GM12892 (cell line): Measurements from ENCODE around the gene KAZN.

Source experiments
- POLR2A ChIP-seq: IDR thresholded peaks from 2 replicates; pipeline ENCODE4 v1.6.1; 2011; ENCODE audit warnings: low read depth, low read length, control low read depth
- TAF1 ChIP-seq: IDR thresholded peaks from 2 replicates; pipeline ENCODE4 v1.6.1; 2011; ENCODE audit warnings: low read depth, mild to moderate bottlenecking, control low read depth, low read length, borderline replicate concordance

DNA sequence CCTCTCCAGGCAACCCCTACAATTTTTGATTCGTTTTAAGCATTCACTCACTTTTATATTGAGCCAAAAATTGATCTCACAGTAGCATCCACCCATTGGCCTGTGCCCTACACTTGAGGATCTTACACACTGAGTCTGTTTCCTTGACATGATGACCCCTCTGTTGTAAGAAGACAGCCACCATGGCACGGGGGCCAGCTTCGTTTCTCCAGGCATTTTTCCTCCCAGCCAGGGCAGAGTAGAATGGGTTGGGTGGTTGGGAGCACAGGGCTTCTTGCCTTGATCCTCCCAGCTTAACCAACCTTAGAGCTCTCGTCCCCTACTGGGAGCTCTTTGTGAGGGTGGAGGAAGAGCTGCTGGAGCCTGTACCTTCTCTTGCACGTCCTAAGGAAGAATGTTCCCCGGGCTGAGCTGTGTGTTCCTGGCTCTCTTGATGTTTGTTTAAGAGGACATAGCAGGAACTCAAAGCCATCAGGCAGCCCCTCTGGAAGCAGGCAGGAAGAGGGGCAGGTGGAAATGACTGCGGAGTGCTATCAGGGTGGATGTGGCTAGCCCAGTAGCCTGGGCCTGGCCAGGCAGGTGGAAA is 341.9 kb downstream of the KAZN start:
- TF ChIP-seq TAF1: no peak
- no peak for TF ChIP-seq POLR2A
